ENCODE measurements around the gene ELMO1. TPM values are rescaled to one million over a fixed set of nuclear protein-coding genes. Genes with fewer than 3 reads are reported as not detected.
A peak's percentile ranks its signal among the peaks of the same experiment; 100 is the strongest.

The ELMO1 gene
- polyA plus RNA-seq, 1 donor (not counting 4 experiments of a cell fraction or from before 2014, with no cell fraction given): not detected

GRCh38 chr7:37449621-37450020 is 957 bp upstream of the ELMO1 start:
- H3K9me3 ChIP-seq (ENCODE audit: control insufficient read depth, low read depth, low read length): no peaks in the 10 kb centered on the region
- H3K4me3 ChIP-seq (ENCODE audit: control insufficient read depth in 2 of 3, extremely low read depth in 1 of 3, insufficient read depth in 2 of 3, low read depth in 1 of 3, low read length in 3 of 3): no peak overlapping the region
- TF ChIP-seq EZH2 (IDR thresholded peaks at IDR 0.05; ENCODE audit: low read length) (no peak), CTCF (optimal IDR thresholded peaks at IDR 0.05 in 1 of 3, IDR thresholded peaks at IDR 0.05 in 1 of 3, conservative IDR thresholded peaks at IDR 0.05 in 1 of 3; ENCODE audit: extremely low read depth in 1 of 3, insufficient read depth in 2 of 3, low read length in 3 of 3) (no peak)
- no peak overlapping the region for H3K27ac ChIP-seq (ENCODE audit: control insufficient read depth, insufficient read depth, low read length)
- FAIRE-seq (no peak), DNase-seq (ENCODE audit: low read depth, low spot score) (no peak)
- dilution Hi-C loops (cut with MboI; ENCODE audit: extremely low pct_ligation_motif_present, low sequenced_read_pairs): no loop called here
- H3K36me3 ChIP-seq (ENCODE audit: control insufficient read depth in 2 of 2, extremely low read depth in 1 of 2, insufficient read depth in 2 of 2, low read length in 2 of 2): no peaks in the 10 kb centered on the region
- no peak overlapping the region for H2AFZ ChIP-seq (ENCODE audit: control insufficient read depth, low read length)
- H3K79me2 ChIP-seq (ENCODE audit: control insufficient read depth, insufficient read depth, low read length): no peaks in the 10 kb centered on the region
- H3K4me2 ChIP-seq (ENCODE audit: control insufficient read depth, extremely low read depth, insufficient read depth, low read depth, low read length): no peak overlapping the region
- H3K9ac ChIP-seq (ENCODE audit: control insufficient read depth, extremely low read depth, insufficient read depth, low read length): no peak overlapping the region
- no peaks in the 10 kb centered on the region for H3K9me1 ChIP-seq (ENCODE audit: control insufficient read depth, extremely low read depth, insufficient read depth, low read length)
- H3K27me3 ChIP-seq (ENCODE audit: control insufficient read depth, extremely low read depth, insufficient read depth, low read length): peaks cover 29% of the 10 kb centered on the region
- no peaks in the 10 kb centered on the region for H3K4me1 ChIP-seq (ENCODE audit: control insufficient read depth, extremely low read depth, insufficient read depth, low read length)
- H4K20me1 ChIP-seq (ENCODE audit: control insufficient read depth, extremely low read depth, insufficient read depth, low read length): no peaks in the 10 kb centered on the region

- no peaks in the 10 kb centered on the region for H3K79me2 ChIP-seq (ENCODE audit: control insufficient read depth, insufficient read depth, low read length)
- no peak for FAIRE-seq
- TF ChIP-seq EZH2 (IDR thresholded peaks at IDR 0.05; ENCODE audit: low read length): no peak
- TF ChIP-seq CTCF (optimal IDR thresholded peaks at IDR 0.05 in 1 of 3, IDR thresholded peaks at IDR 0.05 in 1 of 3, conservative IDR thresholded peaks at IDR 0.05 in 1 of 3; ENCODE audit: extremely low read depth in 1 of 3, insufficient read depth in 2 of 3, low read length in 3 of 3): no peak
- H3K27me3 ChIP-seq (ENCODE audit: control insufficient read depth, extremely low read depth, insufficient read depth, low read length): peaks cover 29% of the 10 kb centered on the region
- H3K4me2 ChIP-seq (ENCODE audit: control insufficient read depth, extremely low read depth, insufficient read depth, low read depth, low read length): peak overlapping the region; percentile 44
- H3K4me3 ChIP-seq (ENCODE audit: control insufficient read depth in 2 of 3, extremely low read depth in 1 of 3, insufficient read depth in 2 of 3, low read depth in 1 of 3, low read length in 3 of 3): peak overlapping the region in 2 of 3 experiments; percentile 24 to 27
- DNase-seq (ENCODE audit: low read depth, low spot score): no peak
- H3K9ac ChIP-seq (ENCODE audit: control insufficient read depth, extremely low read depth, insufficient read depth, low read length): no peak overlapping the region
- no peaks in the 10 kb centered on the region for H3K4me1 ChIP-seq (ENCODE audit: control insufficient read depth, extremely low read depth, insufficient read depth, low read length)
- H3K9me1 ChIP-seq (ENCODE audit: control insufficient read depth, extremely low read depth, insufficient read depth, low read length): no peaks in the 10 kb centered on the region
- H3K9me3 ChIP-seq (ENCODE audit: control insufficient read depth, low read depth, low read length): no peaks in the 10 kb centered on the region
- dilution Hi-C loops (cut with MboI; ENCODE audit: extremely low pct_ligation_motif_present, low sequenced_read_pairs): no loop called here
- H2AFZ ChIP-seq (ENCODE audit: control insufficient read depth, low read length): no peak overlapping the region
- H3K36me3 ChIP-seq (ENCODE audit: control insufficient read depth in 2 of 2, extremely low read depth in 1 of 2, insufficient read depth in 2 of 2, low read length in 2 of 2): no peaks in the 10 kb centered on the region
- H4K20me1 ChIP-seq (ENCODE audit: control insufficient read depth, extremely low read depth, insufficient read depth, low read length): no peaks in the 10 kb centered on the region
- no peak overlapping the region for H3K27ac ChIP-seq (ENCODE audit: control insufficient read depth, insufficient read depth, low read length)
Measured at GRCh38 chr7:37448011-37448635, 541 bp downstream of the ELMO1 start.

Data from keratinocyte (primary cell).